Measurements from ENCODE around the gene FAM98B. TPM values are rescaled to one million over a fixed set of nuclear protein-coding genes. Genes with fewer than 3 reads are reported as not detected.

Gene FAM98B
- total RNA-seq, 1 donor from 2014 or later, result 30.7 TPM

DNA sequence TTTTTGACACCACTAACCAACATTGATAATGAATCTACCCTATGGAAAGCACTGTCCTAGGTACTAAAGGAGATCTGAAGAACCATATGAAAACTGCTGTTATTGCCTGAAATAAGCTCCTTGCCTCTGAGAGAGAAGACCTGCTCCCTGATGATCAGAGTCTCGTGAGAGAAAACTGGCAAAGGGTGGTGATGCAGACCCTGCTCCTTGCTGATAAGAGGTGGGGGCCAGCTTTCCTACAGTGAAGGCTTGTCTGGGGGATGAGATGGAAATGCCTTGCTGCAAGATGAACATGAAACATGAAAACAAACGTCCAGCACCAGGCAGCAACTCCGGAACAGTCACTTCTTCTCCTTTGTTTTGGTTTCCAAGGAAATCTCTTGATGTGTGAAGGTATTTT, 78.8 kb downstream of the FAM98B start:
- Mint-ChIP-seq H3K4me3 (no peak overlapping the region), H3K9me3 (no peaks in the 10 kb centered on the region), H3K4me1 (peaks cover 23% of the 10 kb centered on the region), H3K27ac (no peak overlapping the region), H3K27me3 (no peaks in the 10 kb centered on the region), H3K36me3 (ENCODE audit: low read depth) (peaks cover 63% of the 10 kb centered on the region)
- intact Hi-C loops (cut with micrococcal nuclease), result no loop called here
- ATAC-seq (ENCODE audit: low read depth) (no peak), DNase-seq (no peak)
- POLR2A ChIA-PET, result interaction anchor here (1.6 kb wide), 1 partner anchor 20 kb away, joined by 3 read pairs; no protein-coding TSS in a partner anchor
- CTCF ChIA-PET, result no interaction called here
- TF ChIP-seq, protein P1, sequence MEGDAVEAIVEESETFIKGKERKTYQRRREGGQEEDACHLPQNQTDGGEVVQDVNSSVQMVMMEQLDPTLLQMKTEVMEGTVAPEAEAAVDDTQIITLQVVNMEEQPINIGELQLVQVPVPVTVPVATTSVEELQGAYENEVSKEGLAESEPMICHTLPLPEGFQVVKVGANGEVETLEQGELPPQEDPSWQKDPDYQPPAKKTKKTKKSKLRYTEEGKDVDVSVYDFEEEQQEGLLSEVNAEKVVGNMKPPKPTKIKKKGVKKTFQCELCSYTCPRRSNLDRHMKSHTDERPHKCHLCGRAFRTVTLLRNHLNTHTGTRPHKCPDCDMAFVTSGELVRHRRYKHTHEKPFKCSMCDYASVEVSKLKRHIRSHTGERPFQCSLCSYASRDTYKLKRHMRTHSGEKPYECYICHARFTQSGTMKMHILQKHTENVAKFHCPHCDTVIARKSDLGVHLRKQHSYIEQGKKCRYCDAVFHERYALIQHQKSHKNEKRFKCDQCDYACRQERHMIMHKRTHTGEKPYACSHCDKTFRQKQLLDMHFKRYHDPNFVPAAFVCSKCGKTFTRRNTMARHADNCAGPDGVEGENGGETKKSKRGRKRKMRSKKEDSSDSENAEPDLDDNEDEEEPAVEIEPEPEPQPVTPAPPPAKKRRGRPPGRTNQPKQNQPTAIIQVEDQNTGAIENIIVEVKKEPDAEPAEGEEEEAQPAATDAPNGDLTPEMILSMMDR (IDR thresholded peaks at IDR 0.05), result no peak

DNA sequence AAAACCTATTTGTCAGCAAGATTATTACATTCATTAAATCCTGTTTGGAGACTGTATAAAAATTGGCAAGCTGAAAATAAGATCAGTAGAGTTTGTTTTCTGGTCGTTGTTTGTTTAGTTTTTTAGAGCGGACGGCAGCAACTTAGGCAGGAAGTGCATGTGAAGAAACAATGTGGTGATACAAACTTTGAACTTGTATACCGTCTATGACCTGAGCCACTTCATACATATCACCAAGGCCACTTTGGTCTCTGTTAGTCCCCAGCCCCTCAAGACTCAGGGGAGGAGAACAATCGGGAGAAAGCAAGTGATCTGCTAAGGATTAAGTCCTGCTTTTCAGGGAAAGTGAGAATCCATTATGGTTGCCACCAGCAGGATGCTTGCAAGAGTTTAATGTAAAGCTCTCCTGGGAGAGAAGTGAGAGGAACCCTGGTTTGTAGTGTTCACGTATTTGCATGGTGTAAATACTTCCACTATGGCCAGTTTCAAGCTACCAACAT, 79.5 kb downstream of the FAM98B start:
- no peak overlapping the region for H3K4me3 Mint-ChIP-seq
- peaks cover 58% of the 10 kb centered on the region for H3K36me3 Mint-ChIP-seq (ENCODE audit: low read depth)
- no peaks in the 10 kb centered on the region for H3K9me3 Mint-ChIP-seq
- H3K27ac Mint-ChIP-seq, result no peak overlapping the region
- no peak for DNase-seq
- H3K4me1 Mint-ChIP-seq, result peaks cover 23% of the 10 kb centered on the region
- TF ChIP-seq, protein P1 (IDR thresholded peaks at IDR 0.05), result no peak
- H3K27me3 Mint-ChIP-seq, result no peaks in the 10 kb centered on the region
- no peak for ATAC-seq (ENCODE audit: low read depth)
- intact Hi-C loops (cut with micrococcal nuclease), result no loop called here
- ChIA-PET POLR2A (interaction anchor here (1.6 kb wide), 1 partner anchor 19 kb away, joined by 3 read pairs; no protein-coding TSS in a partner anchor), CTCF (no interaction called here)

DNA sequence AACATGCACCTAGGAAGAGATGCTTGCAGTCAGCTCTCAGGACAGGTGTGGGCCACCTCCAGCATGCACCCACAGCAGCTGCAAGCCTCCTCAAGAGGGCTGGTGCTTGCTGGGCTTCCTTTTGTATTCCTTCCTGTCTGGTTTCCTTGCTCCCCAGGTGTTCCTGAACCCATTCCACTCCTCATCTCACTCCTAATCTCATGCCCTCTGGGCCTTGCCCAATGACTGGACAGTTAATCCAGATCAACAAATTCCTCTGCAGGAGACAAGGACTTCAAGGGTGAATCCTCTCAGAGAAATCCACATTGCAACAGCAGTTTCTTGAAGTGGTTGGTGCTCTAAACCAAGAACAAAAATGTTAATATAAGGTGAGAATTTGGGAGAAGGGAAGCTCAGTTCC, 80.0 kb downstream of the FAM98B start:
- ChIA-PET CTCF (no interaction called here), POLR2A (interaction anchor here (1.6 kb wide), 1 partner anchor 19 kb away, joined by 3 read pairs; no protein-coding TSS in a partner anchor)
- Mint-ChIP-seq H3K9me3 (no peaks in the 10 kb centered on the region), H3K4me1 (peaks cover 23% of the 10 kb centered on the region), H3K27ac (no peak overlapping the region), H3K36me3 (ENCODE audit: low read depth) (peaks cover 55% of the 10 kb centered on the region), H3K27me3 (no peaks in the 10 kb centered on the region), H3K4me3 (no peak overlapping the region)
- no peak for DNase-seq
- TF ChIP-seq, protein P1 (IDR thresholded peaks at IDR 0.05), result no peak
- intact Hi-C loops (cut with micrococcal nuclease), result no loop called here
- ATAC-seq (ENCODE audit: low read depth), result no peak

GRCh38 chr15:38534691-38535090, 80.8 kb downstream of the FAM98B start:
- DNase-seq (no peak), ATAC-seq (ENCODE audit: low read depth) (no peak)
- Mint-ChIP-seq H3K27me3 (no peaks in the 10 kb centered on the region), H3K9me3 (no peaks in the 10 kb centered on the region), H3K27ac (no peak overlapping the region), H3K36me3 (ENCODE audit: low read depth) (peaks cover 52% of the 10 kb centered on the region), H3K4me1 (peaks cover 26% of the 10 kb centered on the region), H3K4me3 (no peak overlapping the region)
- ChIA-PET CTCF (no interaction called here), POLR2A (no interaction called here)
- intact Hi-C loops (cut with micrococcal nuclease), result no loop called here
- TF ChIP-seq, protein P1 (IDR thresholded peaks at IDR 0.05), result no peak

DNA sequence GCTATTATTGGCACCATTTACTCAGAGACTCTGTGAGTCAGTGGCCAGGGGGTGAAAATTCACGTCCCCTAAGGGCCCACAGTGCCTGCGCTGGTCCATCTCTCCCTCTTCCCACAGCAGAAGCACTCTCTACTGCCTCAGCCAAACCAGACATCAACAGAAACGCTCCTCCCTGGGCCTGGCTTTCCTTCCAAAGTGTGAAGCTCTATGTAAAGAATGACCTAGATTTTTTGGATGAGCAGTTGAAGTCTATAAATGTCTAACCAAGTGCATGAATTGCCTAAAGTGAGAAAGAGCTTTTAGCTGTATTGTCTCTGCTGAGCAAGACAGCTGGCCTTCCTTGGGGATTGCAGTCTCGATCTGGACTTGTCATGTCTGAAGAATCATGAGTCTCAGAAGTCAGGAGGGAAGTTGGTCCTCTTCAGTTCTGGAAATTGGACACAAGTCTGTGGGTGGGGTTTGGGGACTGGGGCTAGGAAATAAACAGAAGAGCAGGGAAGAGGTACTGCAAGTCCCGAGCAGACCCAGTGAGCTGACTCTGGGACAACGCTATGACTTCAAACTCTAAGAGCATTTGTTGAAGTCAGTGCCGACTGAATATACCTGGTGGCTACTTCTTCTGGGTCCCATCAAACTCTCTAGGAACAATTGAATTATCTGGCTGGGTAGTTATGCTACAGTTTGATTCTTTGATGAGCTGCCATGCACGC, 81.7 kb downstream of the FAM98B start:
- ChIA-PET CTCF (no interaction called here), POLR2A (interaction anchor here (0.7 kb wide), 1 partner anchor 13 kb away, joined by 3 read pairs; no protein-coding TSS in a partner anchor)
- Mint-ChIP-seq H3K36me3 (ENCODE audit: low read depth) (peaks cover 44% of the 10 kb centered on the region), H3K27me3 (no peaks in the 10 kb centered on the region), H3K27ac (no peak overlapping the region), H3K4me1 (peaks cover 29% of the 10 kb centered on the region), H3K4me3 (no peak overlapping the region), H3K9me3 (no peaks in the 10 kb centered on the region)
- ATAC-seq (ENCODE audit: low read depth) (no peak), DNase-seq (no peak)
- TF ChIP-seq, protein P1 (IDR thresholded peaks at IDR 0.05), result no peak
- intact Hi-C loops (cut with micrococcal nuclease), result no loop called here

Measured in activated B cell treated with CpG ODN at 0.5 μM for 24 hours (primary cell).